Heart left ventricle (tissue), 16 donors: ENCODE results near the gene ESYT2. TPM values are rescaled to one million over a fixed set of nuclear protein-coding genes. Genes with fewer than 3 reads are reported as not detected.

Experiments used
- ATAC-seq, 4 donors: fragments of 200-7000 bp; cut with Tn5 transposase; one replicate each; pipeline ENCODE4 v1.9.1; 2020 to 2022; ENCODE audit warnings: moderate library complexity in 4 of 4, mild to moderate bottlenecking in 3 of 4, moderate number of reproducible peaks in 1 of 4
- DNase-seq, 5 donors: peaks; one replicate each; pipeline ENCODE4 v3.0.0-alpha.2; 2020
- H3K27ac ChIP-seq, 12 donors: fragments of 200-600 bp; sonication (generic) in 4 of 12; one replicate each; pipeline versions ENCODE4 v1.5.0 to v1.8.0; 2016 to 2022; ENCODE audit warnings: mild to moderate bottlenecking in 2 of 12
- H3K27me3 ChIP-seq, 9 donors: fragments of 200-600 bp; sonication (generic) in 2 of 9; one replicate each; pipeline versions ENCODE4 v1.5.1 to v1.8.0; 2016 to 2022; ENCODE audit warnings: mild to moderate bottlenecking in 3 of 9
- H3K36me3 ChIP-seq, 9 donors: fragments of 200-600 bp; sonication (generic) in 2 of 9; one replicate each; pipeline versions ENCODE4 v1.5.0 to v1.8.0; 2018 to 2022; ENCODE audit warnings: mild to moderate bottlenecking in 2 of 9
- H3K4me1 ChIP-seq, 12 donors: fragments of 200-600 bp; sonication (generic) in 4 of 12; one replicate each; pipeline versions ENCODE4 v1.5.0 to v1.8.0; 2016 to 2022; ENCODE audit warnings: mild to moderate bottlenecking in 3 of 12
- H3K4me3 ChIP-seq, 12 donors: fragments of 200-600 bp; sonication (generic) in 4 of 12; one replicate each; pipeline versions ENCODE4 v1.5.0 to v1.8.0; 2017 to 2022; ENCODE audit warnings: mild to moderate bottlenecking in 9 of 12, moderate library complexity in 4 of 12
- H3K9me3 ChIP-seq, 12 donors: fragments of 200-600 bp; sonication (generic) in 4 of 12; one replicate each; pipeline versions ENCODE4 v1.5.0 to v1.8.0; 2016 to 2022; ENCODE audit warnings: mild to moderate bottlenecking in 1 of 12
- CTCF ChIP-seq, 12 donors: fragments of 200-600 bp; sonication (generic) in 4 of 12; IDR thresholded peaks; one replicate each; pipeline versions ENCODE4 v1.5.0 to v1.8.0; 2018 to 2022; ENCODE audit warnings: antibody characterized with exemption in 12 of 12, mild to moderate bottlenecking in 5 of 12
- POLR2A ChIP-seq, 2 donors: fragments of 450-650 bp; IDR thresholded peaks; one replicate each; pipeline ENCODE4 v1.6.1; 2017; ENCODE audit warnings: antibody characterized with exemption in 2 of 2, mild to moderate bottlenecking in 2 of 2, moderate library complexity in 2 of 2
- WGBS, 4 donors: extraction: QIAGEN DNeasy Blood & Tissue Kit in 2 of 4; methylation state at CpG; one replicate each; pipeline versions ENCODE4 v1.1.5 to v1.1.7; 2013 to 2018; 5-methylcytosine and 5-hydroxymethylcytosine counted together
- intact Hi-C, 10 donors: fragments of 100-400 bp; cut with DNase I; formaldehyde crosslinking; loops; one replicate each; pipeline versions ENCODE4 v1.11.1 to v1.14.2; 2022
- polyA plus RNA-seq, 2 donors: library from polyadenylated mRNA; stranded (reverse); fragments of 200-250 nt; gene quantifications; one replicate each; pipeline ENCODE4 v1.2.3, GENCODE V29; 2013
- total RNA-seq, 9 donors: library from RNA; depleted of rRNA in 2 of 9; stranded (reverse); fragments of >200 nt in 2 of 9; fragmentation: NEBNext Ultra II Directional in 3 of 9; extraction: Animal tissue kit (Norgen Biotek cat#: 25700) in 3 of 9; gene quantifications; one replicate each; pipeline versions ENCODE4 v1.1.0 to v1.2.4, GENCODE V29; 2016 to 2023
- donor health status: ischemic (EF 13 %, LVEDD 7.1; RV severe dilation, severe dysfunction).
- donor health status: healthy with polysubstance abuse.
- donor health status: DM: no; HTN: yes; CAD: no.
- donor health status: DM: no; HTN: no; CAD: no.
- donor health status: ischemic (EF 25% LVEDD 6.9; RV normal size, moderate dysfunction).
- donor health status: ischemic (EF 25% LVEDD 5.7; RV mildly dilated, moderate dysfunction).
- donor health status: healthy.
- donor health status: DM: yes; HTN: yes; CAD: no.
- donor health status: ischemic (EF 35%, LVEDD 5.7; RV mildly dilated, moderate dysfunction).
- donor health status: nonischemic (EF 11% LVEDD 7.7; RV severe dilation, severe dysfunction).
- donor health status: DM: yes; HTN: yes; CAD: no.
- donor health status: PGD.
- donor health status: ischemic (EF 29% LVEDD 5.4; RV normal size, mild dysfunction).
- donor health status: nonischemic (EF 23%, LVEDD 6.1; RV moderate dilation, normal function).

ESYT2 gene
- total and polyA plus RNA-seq, 11 donors = 16.2 to 91.8 (median 49.8) TPM

GRCh38 chr7:158754746-158755444 lies 74.4 kb downstream of the ESYT2 start:
- H3K27ac ChIP-seq = no peak overlapping the region
- no peaks in the 10 kb centered on the region for H3K9me3 ChIP-seq
- 67 to 74% (median 70%) methylated on average over 11 of the region's 11 CpGs for WGBS, 4 donors
- intact Hi-C loops = no loop called here
- ATAC-seq (no peak), DNase-seq (no peak)
- H3K4me3 ChIP-seq = no peak overlapping the region
- H3K36me3 ChIP-seq = peaks cover 0 to 98% (median 88%) of the 10 kb centered on the region in 9 donors
- H3K27me3 ChIP-seq = no peaks in the 10 kb centered on the region
- peaks cover 0 to 9% (median 0%) of the 10 kb centered on the region in 12 donors for H3K4me1 ChIP-seq
- TF ChIP-seq CTCF (IDR thresholded peaks at IDR 0.05) (no peak), POLR2A (IDR thresholded peaks at IDR 0.05) (no peak)

- no peak for TF ChIP-seq CTCF (IDR thresholded peaks at IDR 0.05)
- WGBS, 4 donors = 88 to 99% (median 94%) methylated on average over 5 of the region's 5 CpGs
- Histone ChIP-seq H3K9me3 (no peaks in the 10 kb centered on the region), H3K27ac (no peak overlapping the region), H3K4me1 (peaks cover 0 to 9% (median 0%) of the 10 kb centered on the region in 12 donors), H3K4me3 (no peak overlapping the region), H3K27me3 (no peaks in the 10 kb centered on the region), H3K36me3 (peaks cover 0 to 98% (median 88%) of the 10 kb centered on the region in 9 donors)
- intact Hi-C loops = no loop called here
- DNase-seq = no peak
- ATAC-seq = no peak
Observed at GRCh38 chr7:158753900-158754299, 75.4 kb downstream of the ESYT2 start.

- Histone ChIP-seq H3K4me3 (no peak overlapping the region), H3K4me1 (peaks cover 0 to 9% (median 0%) of the 10 kb centered on the region in 12 donors), H3K27ac (no peak overlapping the region), H3K36me3 (peaks cover 0 to 98% (median 88%) of the 10 kb centered on the region in 9 donors), H3K27me3 (no peaks in the 10 kb centered on the region), H3K9me3 (no peaks in the 10 kb centered on the region)
- intact Hi-C loops = no loop called here
- TF ChIP-seq POLR2A (IDR thresholded peaks at IDR 0.05) = no peak
- no peak for TF ChIP-seq CTCF (IDR thresholded peaks at IDR 0.05)
- 75 to 79% (median 78%) methylated on average over 3 of the region's 3 CpGs for WGBS, 4 donors
- ATAC-seq (no peak), DNase-seq (no peak)
Observed at GRCh38 chr7:158751751-158752150, 77.6 kb downstream of the ESYT2 start.

GRCh38 chr7:158751199-158751598 lies 78.1 kb downstream of the ESYT2 start:
- intact Hi-C loops = no loop called here
- DNase-seq (no peak), ATAC-seq (no peak)
- peaks cover 0 to 9% (median 0%) of the 10 kb centered on the region in 12 donors for H3K4me1 ChIP-seq
- no peak overlapping the region for H3K4me3 ChIP-seq
- TF ChIP-seq CTCF (IDR thresholded peaks at IDR 0.05) (no peak), POLR2A (IDR thresholded peaks at IDR 0.05) (no peak)
- WGBS, 4 donors = 95 to 97% (median 97%) methylated on average over 2 of the region's 2 CpGs
- no peaks in the 10 kb centered on the region for H3K9me3 ChIP-seq
- H3K36me3 ChIP-seq = peaks cover 0 to 99% (median 88%) of the 10 kb centered on the region in 9 donors
- H3K27ac ChIP-seq = no peak overlapping the region
- no peaks in the 10 kb centered on the region for H3K27me3 ChIP-seq
